Hematopoietic multipotent progenitor cell treated with erythropoietin and hydrocortisone succinate and interleukin-3 and kit ligand, for 8 days (in vitro differentiated cells): ENCODE results near the gene STK32B.

Experiments used
- DNase-seq: peaks from one replicate; pipeline ENCODE4 v3.0.0-alpha.2; 2015

STK32B gene

GRCh38 chr4:5371415-5372190, 320.3 kb downstream of the STK32B start:
- no peak for DNase-seq

GRCh38 chr4:5372198-5372597, 320.9 kb downstream of the STK32B start:
- DNase-seq = no peak

GRCh38 chr4:5373327-5373726, 322.0 kb downstream of the STK32B start:
- DNase-seq = no peak

- DNase-seq = no peak
Observed at GRCh38 chr4:5374592-5374991, 323.3 kb downstream of the STK32B start.

GRCh38 chr4:5374994-5375393, 323.7 kb downstream of the STK32B start:
- no peak for DNase-seq

- no peak for DNase-seq
Observed at GRCh38 chr4:5376015-5376414, 324.7 kb downstream of the STK32B start.

- DNase-seq = peak; percentile 46
Observed at GRCh38 chr4:5378002-5378401, 326.7 kb downstream of the STK32B start.

GRCh38 chr4:5379895-5380294, 328.6 kb downstream of the STK32B start:
- DNase-seq = no peak

- DNase-seq = no peak
Observed at GRCh38 chr4:5381961-5382441, 330.7 kb downstream of the STK32B start.

- DNase-seq = no peak
Observed at GRCh38 chr4:5383191-5383980, 332.1 kb downstream of the STK32B start.

- DNase-seq = peak; percentile 44
Observed at GRCh38 chr4:5385741-5386311, 334.5 kb downstream of the STK32B start.

GRCh38 chr4:5386921-5387320, 335.6 kb downstream of the STK32B start:
- no peak for DNase-seq

- DNase-seq = no peak
Observed at GRCh38 chr4:5387457-5387856, 336.2 kb downstream of the STK32B start.

GRCh38 chr4:5389756-5390310, 338.6 kb downstream of the STK32B start:
- DNase-seq = no peak

- no peak for DNase-seq
Observed at GRCh38 chr4:5391492-5391891, 340.2 kb downstream of the STK32B start.

GRCh38 chr4:5393911-5394513, 342.7 kb downstream of the STK32B start:
- no peak for DNase-seq

- DNase-seq = no peak
Observed at GRCh38 chr4:5395781-5396180, 344.5 kb downstream of the STK32B start.

GRCh38 chr4:5398056-5398455, 346.8 kb downstream of the STK32B start:
- no peak for DNase-seq

- DNase-seq = no peak
Observed at GRCh38 chr4:5399124-5399523, 347.8 kb downstream of the STK32B start.

- peak; percentile 5 for DNase-seq
Observed at GRCh38 chr4:5399790-5400421, 348.6 kb downstream of the STK32B start.

GRCh38 chr4:5403746-5404497, 352.6 kb downstream of the STK32B start:
- DNase-seq = no peak

GRCh38 chr4:5409237-5409636, 358.0 kb downstream of the STK32B start:
- no peak for DNase-seq
